AG10803 (cell line): ENCODE measurements around the gene NLRC5.
"Not testable (repeated sequence)": the region's sequence is repeated elsewhere in the genome, so short reads cannot be mapped to it uniquely, and the experiment has no call there.

Experiments used
- DNase-seq: peaks from one replicate; pipeline ENCODE4 v3.0.0; 2010; ENCODE audit warnings: low read depth
- H3K4me3 ChIP-seq: 2 replicates; pipeline ENCODE4 v1.5.1; 2011; ENCODE audit warnings: mild to moderate bottlenecking, low read length, control low read depth
- CTCF ChIP-seq: conservative IDR thresholded peaks from 2 replicates; pipeline ENCODE4 v1.5.1; 2011; ENCODE audit warnings: mild to moderate bottlenecking, low read length, control low read depth, inconsistent platforms

The NLRC5 gene

GRCh38 chr16:57106767-57107166 lies 117.4 kb downstream of the NLRC5 start:
- no peak for DNase-seq
- TF ChIP-seq CTCF: no peak
- no peak overlapping the region for H3K4me3 ChIP-seq

- TF ChIP-seq CTCF: no peak
- no peak for DNase-seq
- no peak overlapping the region for H3K4me3 ChIP-seq
Measured at GRCh38 chr16:57107321-57107922, 118.1 kb downstream of the NLRC5 start.

GRCh38 chr16:57108432-57108831 lies 119.1 kb downstream of the NLRC5 start:
- no peak overlapping the region for H3K4me3 ChIP-seq
- DNase-seq: no peak
- TF ChIP-seq CTCF: no peak

GRCh38 chr16:57109259-57110105 lies 120.1 kb downstream of the NLRC5 start:
- not testable (repeated sequence) for H3K4me3 ChIP-seq, DNase-seq

- no peak for TF ChIP-seq CTCF
- no peak for DNase-seq
- H3K4me3 ChIP-seq: no peak overlapping the region
Measured at GRCh38 chr16:57110937-57111336, 121.6 kb downstream of the NLRC5 start.

- DNase-seq: no peak
- no peak overlapping the region for H3K4me3 ChIP-seq
- no peak for TF ChIP-seq CTCF
Measured at GRCh38 chr16:57111420-57111819, 122.1 kb downstream of the NLRC5 start.

DNA sequence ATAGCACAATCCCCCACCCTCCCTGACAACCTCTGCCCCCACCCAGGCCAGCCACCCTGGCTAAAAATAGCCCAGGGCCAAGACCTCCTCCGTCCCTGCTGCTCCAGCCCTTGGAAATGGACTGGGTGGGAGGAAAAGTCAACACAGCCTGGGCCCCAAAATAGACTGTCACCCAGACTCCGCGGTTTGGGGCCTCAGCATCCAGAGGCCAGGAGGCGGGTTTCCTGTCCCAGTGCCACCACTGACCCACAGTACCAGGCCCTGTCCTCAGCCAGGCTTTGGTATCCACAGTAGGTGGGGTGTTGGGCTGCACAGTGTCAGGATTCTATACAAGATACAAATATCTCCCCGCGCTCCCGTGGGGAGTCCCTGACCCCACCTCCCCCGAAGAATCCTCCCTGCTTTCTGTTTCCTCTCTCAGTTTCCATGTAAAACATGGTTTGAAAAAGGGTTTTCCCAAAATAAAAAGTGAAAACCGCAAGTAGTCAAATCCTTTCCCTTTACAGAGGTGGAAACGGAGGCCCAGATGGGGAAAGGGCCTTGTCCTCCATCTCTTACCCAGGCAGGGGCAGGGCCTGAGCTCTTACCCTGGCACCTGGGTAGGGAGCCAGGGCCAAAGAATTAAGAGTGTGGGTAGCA lies 123.2 kb downstream of the NLRC5 start:
- no peak for TF ChIP-seq CTCF
- no peak overlapping the region for H3K4me3 ChIP-seq
- DNase-seq: no peak
